Kidney glomerular epithelial cell (primary cell): ENCODE results near the gene NXPE4.
"Not testable (repeated sequence)": the region's sequence is repeated elsewhere in the genome, so short reads cannot be mapped to it uniquely, and the experiment has no call there.

ENCODE experiments used
- DNase-seq: peaks from one replicate; lab custom pipeline; 2025; lab: John Stamatoyannopoulos, UW

The NXPE4 gene

GRCh38 chr11:114595571-114595970 lies at the start of gene NXPE4:
TSS of gene NXPE4 (minus strand) at chr11:114595786. CDS start at chr11:114594759, 1,027 bp downstream.
- no peak for DNase-seq

- DNase-seq, result not testable (repeated sequence)
Measured at GRCh38 chr11:114639440-114639839, 43.9 kb upstream of the NXPE4 start.

- not testable (repeated sequence) for DNase-seq
Measured at GRCh38 chr11:114631445-114631965, 35.9 kb upstream of the NXPE4 start.

- no peak for DNase-seq
Measured at GRCh38 chr11:114625294-114625693, 29.7 kb upstream of the NXPE4 start.

- no peak for DNase-seq
Measured at GRCh38 chr11:114624455-114625207, 29.0 kb upstream of the NXPE4 start.

GRCh38 chr11:114623720-114624119 lies 28.1 kb upstream of the NXPE4 start:
- no peak for DNase-seq

- DNase-seq, result no peak
Measured at GRCh38 chr11:114622858-114623257, 27.3 kb upstream of the NXPE4 start.

GRCh38 chr11:114621950-114622809 lies 26.6 kb upstream of the NXPE4 start:
- DNase-seq, result no peak

GRCh38 chr11:114621072-114621471 lies 25.5 kb upstream of the NXPE4 start:
- no peak for DNase-seq

GRCh38 chr11:114619659-114620173 lies 24.1 kb upstream of the NXPE4 start:
- DNase-seq, result no peak

GRCh38 chr11:114618139-114618538 lies 22.6 kb upstream of the NXPE4 start:
- no peak for DNase-seq

GRCh38 chr11:114617157-114618124 lies 21.9 kb upstream of the NXPE4 start:
- no peak for DNase-seq

- no peak for DNase-seq
Measured at GRCh38 chr11:114616516-114616915, 20.9 kb upstream of the NXPE4 start.

- no peak for DNase-seq
Measured at GRCh38 chr11:114615448-114616361, 20.1 kb upstream of the NXPE4 start.

GRCh38 chr11:114614127-114614720 lies 18.6 kb upstream of the NXPE4 start:
- DNase-seq, result no peak

GRCh38 chr11:114613094-114613493 lies 17.5 kb upstream of the NXPE4 start:
- DNase-seq, result not testable (repeated sequence)

GRCh38 chr11:114612686-114613085 lies 17.1 kb upstream of the NXPE4 start:
- no peak for DNase-seq

GRCh38 chr11:114612199-114612598 lies 16.6 kb upstream of the NXPE4 start:
- DNase-seq, result not testable (repeated sequence)

- DNase-seq, result no peak
Measured at GRCh38 chr11:114610984-114611944, 15.7 kb upstream of the NXPE4 start.
